ENCODE data around the gene ARHGAP12. TPM values are rescaled to one million over a fixed set of nuclear protein-coding genes. Genes with fewer than 3 reads are reported as not detected.

Gene ARHGAP12
- total and polyA plus RNA-seq, 2 donors from 2014 or later = 15.0 to 30.9 TPM

GRCh38 chr10:31888442-31888841 is 40.2 kb downstream of the ARHGAP12 start:
- H3K36me3 ChIP-seq (ENCODE audit: control insufficient read depth in 2 of 3, insufficient read depth in 3 of 3, low read length in 3 of 3) = no peaks in the 10 kb centered on the region
- no peak for TF ChIP-seq CTCF (IDR thresholded peaks at IDR 0.05; ENCODE audit: borderline replicate concordance, extremely low read depth, insufficient read depth)
- no peaks in the 10 kb centered on the region for H3K4me1 ChIP-seq (ENCODE audit: control insufficient read depth in 2 of 3, insufficient read depth in 2 of 3, low read depth in 1 of 3, low read length in 3 of 3)
- H3K9ac ChIP-seq (ENCODE audit: low read length in 3 of 3) = no peak overlapping the region
- no peaks in the 10 kb centered on the region for H3K9me3 ChIP-seq (ENCODE audit: control insufficient read depth in 2 of 3, insufficient read depth in 1 of 3, low read length in 3 of 3)
- H3K4me3 ChIP-seq (ENCODE audit: low read length in 3 of 3) = no peak overlapping the region
- intact Hi-C loops (cut with DNase I) = no loop called here
- no peaks in the 10 kb centered on the region for H3K27me3 ChIP-seq (ENCODE audit: control insufficient read depth, insufficient read depth, low read length)
- H3K27ac ChIP-seq (ENCODE audit: low read depth in 2 of 2, low read length in 2 of 2) = no peak overlapping the region
- FAIRE-seq (no peak), DNase-seq (peak in 1 of 5 donors; percentile 12)

GRCh38 chr10:31887850-31888249 is 40.8 kb downstream of the ARHGAP12 start:
- no peak for FAIRE-seq
- Histone ChIP-seq H3K27ac (ENCODE audit: low read depth in 2 of 2, low read length in 2 of 2) (no peak overlapping the region), H3K36me3 (ENCODE audit: control insufficient read depth in 2 of 3, insufficient read depth in 3 of 3, low read length in 3 of 3) (no peaks in the 10 kb centered on the region), H3K4me1 (ENCODE audit: control insufficient read depth in 2 of 3, insufficient read depth in 2 of 3, low read depth in 1 of 3, low read length in 3 of 3) (no peaks in the 10 kb centered on the region), H3K4me3 (ENCODE audit: low read length in 3 of 3) (no peak overlapping the region), H3K9me3 (ENCODE audit: control insufficient read depth in 2 of 3, insufficient read depth in 1 of 3, low read length in 3 of 3) (no peaks in the 10 kb centered on the region), H3K27me3 (ENCODE audit: control insufficient read depth, insufficient read depth, low read length) (no peaks in the 10 kb centered on the region), H3K9ac (ENCODE audit: low read length in 3 of 3) (no peak overlapping the region)
- intact Hi-C loops (cut with DNase I) = no loop called here
- TF ChIP-seq CTCF (IDR thresholded peaks at IDR 0.05; ENCODE audit: borderline replicate concordance, extremely low read depth, insufficient read depth) = no peak
- DNase-seq = no peak

GRCh38 chr10:31886885-31887284 is 41.7 kb downstream of the ARHGAP12 start:
- Histone ChIP-seq H3K27me3 (ENCODE audit: control insufficient read depth, insufficient read depth, low read length) (no peaks in the 10 kb centered on the region), H3K36me3 (ENCODE audit: control insufficient read depth in 2 of 3, insufficient read depth in 3 of 3, low read length in 3 of 3) (no peaks in the 10 kb centered on the region), H3K4me1 (ENCODE audit: control insufficient read depth in 2 of 3, insufficient read depth in 2 of 3, low read depth in 1 of 3, low read length in 3 of 3) (no peaks in the 10 kb centered on the region), H3K9me3 (ENCODE audit: control insufficient read depth in 2 of 3, insufficient read depth in 1 of 3, low read length in 3 of 3) (no peaks in the 10 kb centered on the region), H3K4me3 (ENCODE audit: low read length in 3 of 3) (no peak overlapping the region), H3K9ac (ENCODE audit: low read length in 3 of 3) (no peak overlapping the region), H3K27ac (ENCODE audit: low read depth in 2 of 2, low read length in 2 of 2) (no peak overlapping the region)
- no peak for TF ChIP-seq CTCF (IDR thresholded peaks at IDR 0.05; ENCODE audit: borderline replicate concordance, extremely low read depth, insufficient read depth)
- FAIRE-seq (no peak), DNase-seq (no peak)
- intact Hi-C loops (cut with DNase I) = no loop called here

GRCh38 chr10:31885971-31886370 is 42.7 kb downstream of the ARHGAP12 start:
- no peak for TF ChIP-seq CTCF (IDR thresholded peaks at IDR 0.05; ENCODE audit: borderline replicate concordance, extremely low read depth, insufficient read depth)
- Histone ChIP-seq H3K4me3 (ENCODE audit: low read length in 3 of 3) (no peak overlapping the region), H3K9me3 (ENCODE audit: control insufficient read depth in 2 of 3, insufficient read depth in 1 of 3, low read length in 3 of 3) (no peaks in the 10 kb centered on the region), H3K27me3 (ENCODE audit: control insufficient read depth, insufficient read depth, low read length) (no peaks in the 10 kb centered on the region), H3K36me3 (ENCODE audit: control insufficient read depth in 2 of 3, insufficient read depth in 3 of 3, low read length in 3 of 3) (no peaks in the 10 kb centered on the region), H3K27ac (ENCODE audit: low read depth in 2 of 2, low read length in 2 of 2) (no peak overlapping the region), H3K4me1 (ENCODE audit: control insufficient read depth in 2 of 3, insufficient read depth in 2 of 3, low read depth in 1 of 3, low read length in 3 of 3) (no peaks in the 10 kb centered on the region), H3K9ac (ENCODE audit: low read length in 3 of 3) (no peak overlapping the region)
- FAIRE-seq (no peak), DNase-seq (no peak)
- intact Hi-C loops (cut with DNase I) = no loop called here

Data from kidney (tissue), 14 donors.